NCI-H2171 (cell line): ENCODE measurements around the gene CDYL2.

Source experiments
- DNase-seq: peaks from one replicate; lab custom pipeline; 2025; lab: John Stamatoyannopoulos, UW

Gene CDYL2

GRCh38 chr16:80704751-80705505 is 99.5 kb downstream of the CDYL2 start:
- no peak for DNase-seq

- DNase-seq, result no peak
These were observed 101.0 kb downstream of the CDYL2 start for GRCh38 chr16:80703131-80704071.

- no peak for DNase-seq
These were observed 101.7 kb downstream of the CDYL2 start for GRCh38 chr16:80702696-80703095.

- DNase-seq, result no peak
These were observed 103.8 kb downstream of the CDYL2 start for GRCh38 chr16:80700558-80700957.

GRCh38 chr16:80695020-80695419 is 109.4 kb downstream of the CDYL2 start:
- DNase-seq, result no peak

- no peak for DNase-seq
These were observed 110.8 kb downstream of the CDYL2 start for GRCh38 chr16:80693553-80693952.

GRCh38 chr16:80692270-80692669 is 112.1 kb downstream of the CDYL2 start:
- DNase-seq, result no peak

GRCh38 chr16:80691111-80691741 is 113.2 kb downstream of the CDYL2 start:
- DNase-seq, result no peak

- no peak for DNase-seq
These were observed 114.9 kb downstream of the CDYL2 start for GRCh38 chr16:80689487-80689886.

GRCh38 chr16:80687606-80688005 is 116.8 kb downstream of the CDYL2 start:
- no peak for DNase-seq

GRCh38 chr16:80684906-80685305 is 119.5 kb downstream of the CDYL2 start:
- no peak for DNase-seq

GRCh38 chr16:80684136-80684765 is 120.1 kb downstream of the CDYL2 start:
- DNase-seq, result no peak

- no peak for DNase-seq
These were observed 120.8 kb downstream of the CDYL2 start for GRCh38 chr16:80683646-80684045.

GRCh38 chr16:80682421-80683070 is 121.9 kb downstream of the CDYL2 start:
- no peak for DNase-seq

GRCh38 chr16:80681436-80681835 is 123.0 kb downstream of the CDYL2 start:
- DNase-seq, result no peak

- DNase-seq, result no peak
These were observed 123.6 kb downstream of the CDYL2 start for GRCh38 chr16:80680839-80681238.

- DNase-seq, result no peak
These were observed 124.4 kb downstream of the CDYL2 start for GRCh38 chr16:80680046-80680445.

GRCh38 chr16:80674884-80675283 is 129.5 kb downstream of the CDYL2 start:
- no peak for DNase-seq

- no peak for DNase-seq
These were observed 132.0 kb downstream of the CDYL2 start for GRCh38 chr16:80672379-80672778.

GRCh38 chr16:80671281-80671849 is 133.0 kb downstream of the CDYL2 start:
- no peak for DNase-seq

- no peak for DNase-seq
These were observed 134.1 kb downstream of the CDYL2 start for GRCh38 chr16:80670170-80670865.
